Caki2 (cell line): ENCODE data around the gene OLIG1. TPM values are rescaled to one million over a fixed set of nuclear protein-coding genes. Genes with fewer than 3 reads are reported as not detected.

ENCODE experiments used
- DNase-seq: peaks from one replicate; pipeline ENCODE4 v3.0.0-alpha.2; 2015; ENCODE audit warnings: low read depth
- in situ Hi-C: cut with HindIII; loops from 2 replicates; pipeline ENCODE4 v1.10.0; 2016; ENCODE audit warnings: low sequenced_read_pairs, low pct_unique_long_range_greater_than_20kb, mixed read lengths
- total RNA-seq: library from RNA; depleted of rRNA; stranded (reverse); fragments of >200 nt; shearing (Covaris generic); gene quantifications from 2 replicates; pipeline ENCODE4 v1.2.3, GENCODE V29; 2014; ENCODE audit warnings: low replicate concordance

OLIG1 gene
- total RNA-seq, 1 experiment from 2014 or later, result 1.7 TPM

DNA sequence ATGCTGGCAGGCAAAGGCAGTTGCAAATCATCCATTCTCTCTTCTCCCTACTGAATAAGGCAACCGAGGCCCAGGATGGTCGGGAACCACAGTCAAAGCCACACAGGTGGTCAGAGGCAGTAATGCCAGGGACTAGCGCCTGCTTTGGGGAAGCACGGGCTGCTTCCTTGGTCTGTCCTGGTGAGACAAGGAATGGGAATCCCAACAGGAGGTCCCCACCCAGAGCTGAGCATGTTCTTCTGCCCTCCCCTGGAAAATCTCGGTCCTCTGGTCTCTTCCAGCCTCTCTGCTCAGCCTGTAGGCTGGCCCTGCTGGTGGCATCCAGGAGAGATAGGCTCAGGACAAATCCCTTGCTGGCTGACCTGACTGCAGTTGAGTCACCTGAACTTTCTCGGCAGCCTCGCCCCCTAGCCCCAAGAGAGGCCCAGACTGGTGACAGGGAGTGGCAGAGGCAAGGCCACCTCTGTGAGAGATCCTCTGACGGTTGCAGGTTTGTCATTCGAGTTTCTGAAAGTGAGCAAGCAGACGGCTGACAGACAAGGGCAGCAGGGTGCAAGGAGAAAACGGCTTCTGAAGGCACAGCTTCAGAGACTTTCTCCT, 5.8 kb downstream of the OLIG1 start:
- in situ Hi-C loops, result no loop called here

DNA sequence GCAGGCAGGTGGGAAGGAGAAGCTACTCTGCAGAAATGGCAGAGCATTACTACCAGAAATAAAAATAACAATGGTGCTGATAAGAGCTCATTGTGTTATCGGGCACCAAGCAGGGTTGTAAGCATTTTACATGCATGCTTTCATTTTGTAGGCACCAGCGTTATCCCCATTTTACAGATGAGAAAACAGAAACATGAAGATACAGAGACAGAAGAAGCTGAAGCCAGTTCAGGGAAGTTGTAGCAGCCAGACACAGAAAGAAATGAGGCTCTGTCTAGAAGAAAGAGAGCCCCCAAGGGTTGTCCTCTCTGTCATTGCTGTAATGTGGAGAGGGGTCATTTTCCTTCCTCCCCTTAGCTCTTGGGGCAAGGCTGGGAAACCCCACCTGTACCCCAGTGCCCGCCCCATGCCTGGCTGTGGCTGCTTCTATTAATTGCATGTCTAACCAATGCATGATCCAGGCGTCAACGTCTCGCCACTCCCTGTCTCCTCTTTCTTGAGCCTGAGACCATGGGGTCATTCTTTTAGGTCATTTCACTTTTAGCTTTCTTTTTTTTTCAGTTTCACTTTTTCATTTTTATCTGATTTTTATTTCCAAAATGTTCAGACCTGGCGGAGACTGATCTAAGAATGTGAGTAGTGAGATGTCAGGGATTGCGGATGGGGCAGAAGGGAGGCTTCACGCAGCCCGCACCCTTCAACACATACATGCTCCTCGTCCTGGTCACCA, 6.8 kb downstream of the OLIG1 start:
- in situ Hi-C loops, result no loop called here
- DNase-seq, result no peak

More for the DNA sequence above, 5.8 kb downstream of the OLIG1 start:
- no peak for DNase-seq

DNA sequence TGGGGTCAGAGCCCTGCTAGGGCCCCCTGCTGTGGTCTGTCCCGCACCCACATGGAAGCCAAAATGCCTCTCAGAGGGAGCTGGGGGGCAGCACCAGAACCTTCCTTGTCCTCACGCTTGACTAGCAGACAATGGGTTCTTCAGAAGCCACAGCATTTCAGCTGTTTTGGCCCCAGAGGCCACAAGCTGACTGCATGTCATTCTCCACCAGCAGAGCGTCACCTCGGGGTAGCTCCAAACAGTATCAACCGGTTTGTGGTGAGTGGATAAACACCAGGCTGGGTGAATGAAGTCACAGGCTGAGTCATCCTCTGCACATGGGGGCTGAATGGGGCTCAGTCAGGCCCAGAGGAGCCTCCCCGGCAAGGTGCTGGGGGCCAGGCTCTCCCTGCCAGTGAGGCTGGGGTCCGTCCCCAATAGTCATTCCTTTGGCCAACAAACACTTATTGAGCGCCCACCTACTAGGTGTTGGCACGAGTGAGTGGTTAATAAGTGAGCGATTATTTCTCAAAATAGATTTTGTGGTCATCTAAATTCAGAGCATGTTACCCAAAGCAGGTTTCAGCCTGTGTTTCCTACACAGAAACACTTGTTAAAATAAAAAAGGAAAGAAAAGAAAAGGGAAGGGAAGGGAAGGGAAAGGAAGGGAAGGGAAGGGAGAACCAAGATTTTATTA, 9.1 kb downstream of the OLIG1 start:
- peak; percentile 88 for DNase-seq
- in situ Hi-C loops, result no loop called here

DNA sequence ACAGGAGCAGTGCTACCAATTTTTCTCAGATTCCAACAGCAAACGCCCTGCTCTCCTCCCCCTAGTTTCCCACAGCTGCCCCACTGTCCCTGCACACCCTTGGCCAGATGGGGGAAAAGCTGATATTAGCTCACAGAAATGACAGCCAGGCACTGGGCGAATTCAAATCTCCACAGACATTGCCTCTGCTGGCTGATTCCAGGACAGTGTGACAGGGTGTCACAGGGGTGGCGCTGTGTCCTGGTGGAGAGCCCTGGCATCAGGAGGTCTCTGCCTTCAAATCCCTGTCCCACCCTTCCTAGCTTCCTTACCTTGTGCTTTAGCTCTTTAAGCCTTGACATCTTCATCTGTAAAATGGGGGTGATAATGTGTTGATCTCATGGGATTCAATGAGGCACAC, 10.4 kb downstream of the OLIG1 start:
- no peak for DNase-seq
- in situ Hi-C loops, result no loop called here

DNA sequence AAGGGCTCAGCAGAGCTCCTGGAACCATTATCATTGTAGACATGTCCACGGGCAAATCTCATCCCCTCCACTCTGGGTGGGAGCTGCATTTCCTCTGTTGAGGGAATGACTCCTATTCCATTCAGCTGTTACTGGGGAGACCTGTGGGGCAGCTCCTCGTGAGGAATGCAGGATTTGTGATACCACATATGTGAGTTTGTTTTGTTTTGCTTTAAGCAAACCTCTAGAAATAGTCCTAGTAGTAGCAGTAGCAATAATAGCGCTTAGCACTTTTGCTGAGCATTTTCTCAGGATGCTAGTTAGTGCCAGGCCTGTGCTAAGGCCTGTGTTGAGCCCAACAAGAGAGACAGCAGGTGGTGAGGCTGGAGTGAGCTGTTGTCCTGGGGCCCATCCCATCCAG, 10.8 kb downstream of the OLIG1 start:
- DNase-seq, result no peak
- in situ Hi-C loops, result no loop called here

DNA sequence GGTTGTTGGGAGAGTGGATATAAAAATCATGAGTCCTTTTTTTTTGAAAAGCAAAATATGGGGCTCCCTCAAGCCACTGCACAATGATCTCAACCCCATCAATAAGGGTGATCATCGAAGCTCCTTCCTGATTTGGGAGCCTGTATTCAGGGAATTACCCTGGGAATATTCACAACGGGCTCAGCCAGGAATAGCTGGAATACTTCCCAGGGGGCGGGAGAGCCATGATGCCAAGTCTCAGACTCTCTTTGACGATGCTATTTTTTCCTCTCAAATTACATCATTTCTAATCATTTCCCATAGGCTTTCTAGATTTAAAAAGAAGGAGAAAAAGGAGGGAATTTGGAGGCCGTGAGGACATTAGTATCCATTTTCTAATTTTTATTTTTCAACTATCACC, 18.4 kb downstream of the OLIG1 start:
- in situ Hi-C loops, result no loop called here
- DNase-seq, result no peak

DNA sequence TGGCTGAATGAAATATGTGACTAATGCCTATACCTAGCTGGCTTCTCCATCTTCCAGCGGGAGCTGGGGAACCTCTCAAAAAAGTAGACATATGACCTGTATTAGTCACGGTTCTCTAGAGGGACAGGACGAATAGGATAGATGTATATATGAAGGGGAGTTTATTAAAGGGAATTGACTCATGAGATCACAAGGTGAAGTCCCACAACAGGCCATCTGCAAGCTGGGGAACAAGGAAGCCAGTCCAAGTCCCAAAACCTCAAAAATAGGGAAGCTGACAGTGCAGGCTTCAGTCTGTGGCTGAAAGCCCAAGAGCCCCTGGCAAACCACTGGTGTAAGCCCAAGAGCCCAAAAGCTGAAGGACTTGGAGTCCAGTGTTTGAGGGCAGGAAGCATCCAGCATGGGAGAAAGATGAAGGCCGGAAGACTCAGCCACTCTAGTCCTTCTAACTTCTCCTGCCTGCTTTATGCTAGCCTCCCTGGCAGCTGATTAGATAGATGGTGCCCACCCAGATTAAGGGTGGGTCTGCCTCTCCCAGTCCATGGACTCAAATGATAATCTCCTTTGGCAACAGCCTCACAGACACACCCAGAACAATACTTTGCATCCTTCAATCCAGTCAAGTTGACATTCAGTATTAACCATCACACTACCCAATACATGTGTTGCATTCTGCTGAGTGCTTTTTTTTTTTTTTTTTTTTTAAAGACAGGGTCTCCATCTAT, 19.6 kb downstream of the OLIG1 start:
- in situ Hi-C loops, result no loop called here

DNA sequence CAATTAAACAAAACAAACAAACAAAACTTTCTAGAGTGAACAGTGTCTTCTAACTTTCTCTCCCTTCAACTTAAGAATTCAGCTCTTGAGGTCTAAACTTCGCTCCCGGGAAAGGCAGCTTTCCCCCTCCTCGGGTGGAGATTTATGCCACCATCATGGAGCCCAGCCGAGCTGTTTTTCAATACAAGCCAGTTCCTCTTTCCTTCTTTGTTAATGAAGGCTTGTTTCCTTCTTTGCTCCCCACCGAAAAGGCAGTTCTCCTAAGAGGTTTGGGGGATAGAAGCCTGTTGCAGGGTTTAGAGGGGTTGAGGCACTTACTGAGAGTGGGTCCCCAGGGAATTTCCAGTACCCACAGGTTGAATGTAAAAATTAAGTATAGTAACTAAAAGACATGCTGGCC, 26.5 kb downstream of the OLIG1 start:
- in situ Hi-C loops, result no loop called here
- no peak for DNase-seq

More for the DNA sequence above, 19.6 kb downstream of the OLIG1 start:
- DNase-seq, result no peak

DNA sequence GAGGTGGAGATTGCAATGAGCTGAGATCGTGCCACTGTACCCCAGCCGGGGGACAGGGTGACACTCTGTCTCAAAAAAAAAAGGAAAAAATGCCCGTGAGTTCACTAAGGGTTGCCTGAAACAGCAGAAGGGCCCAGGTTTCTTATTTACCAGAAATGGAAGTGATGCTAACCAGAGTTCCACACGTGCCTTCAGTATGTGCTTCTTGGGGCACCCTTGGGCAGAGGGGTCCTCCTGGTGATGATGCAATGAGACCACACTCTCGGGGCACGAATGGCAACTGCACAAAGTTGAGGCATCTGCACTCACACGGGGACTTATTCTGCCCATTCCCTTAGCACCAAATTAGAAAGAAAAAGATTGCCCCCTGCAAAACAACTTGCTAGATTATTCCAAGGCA, 29.2 kb downstream of the OLIG1 start:
- in situ Hi-C loops, result no loop called here
- DNase-seq, result no peak

DNA sequence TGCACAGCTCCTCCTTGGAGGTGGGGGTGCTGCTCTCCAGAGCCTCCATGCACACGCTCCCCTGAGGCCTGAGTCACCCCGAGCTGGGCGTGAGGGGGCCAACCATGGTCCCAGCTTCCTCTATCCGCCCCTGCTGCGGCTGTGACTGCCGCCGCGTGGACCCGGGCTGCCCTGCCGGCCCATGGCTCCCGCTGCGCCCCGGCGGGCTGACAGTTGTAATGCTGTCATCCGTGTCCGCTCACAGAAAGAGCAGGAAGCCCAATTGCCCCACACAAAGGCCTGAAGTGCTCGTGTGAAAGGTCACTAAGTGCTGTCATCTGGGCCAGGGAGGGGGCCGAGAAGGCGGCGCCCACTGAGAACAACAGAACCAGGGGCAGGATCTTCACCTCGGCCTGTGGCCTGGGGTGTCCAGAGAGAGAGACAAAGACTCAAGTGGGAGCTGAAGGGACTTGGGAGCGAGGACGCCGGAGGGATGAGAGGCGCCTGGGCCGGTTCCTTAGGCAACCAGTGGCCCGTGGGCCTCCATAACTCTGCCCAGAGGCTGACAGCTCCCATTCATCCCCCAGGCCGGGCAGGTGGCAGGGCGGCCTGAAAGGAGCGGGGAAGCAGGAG, 31.5 kb downstream of the OLIG1 start:
- in situ Hi-C loops, result no loop called here
- DNase-seq, result no peak

DNA sequence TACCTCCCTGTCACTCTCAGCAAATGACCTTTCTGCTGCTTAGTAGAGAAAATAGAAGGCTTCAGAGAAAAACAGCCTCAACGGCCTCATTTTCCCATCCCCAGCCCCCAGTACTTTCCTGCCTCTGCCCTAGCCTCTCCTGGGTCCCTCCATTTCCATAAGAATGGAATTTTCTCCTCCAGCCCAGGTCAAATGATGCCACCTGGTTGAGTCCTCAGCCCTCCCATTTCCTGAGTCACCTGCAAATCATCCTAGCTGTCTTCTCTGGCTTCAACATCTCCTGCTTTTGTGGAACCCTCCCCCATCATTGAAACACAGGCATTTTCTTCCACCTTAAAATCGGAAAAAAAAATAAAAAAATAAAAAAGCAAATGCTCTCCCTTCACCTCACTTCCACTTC, 35.1 kb downstream of the OLIG1 start:
- in situ Hi-C loops, result no loop called here
- DNase-seq, result no peak

DNA sequence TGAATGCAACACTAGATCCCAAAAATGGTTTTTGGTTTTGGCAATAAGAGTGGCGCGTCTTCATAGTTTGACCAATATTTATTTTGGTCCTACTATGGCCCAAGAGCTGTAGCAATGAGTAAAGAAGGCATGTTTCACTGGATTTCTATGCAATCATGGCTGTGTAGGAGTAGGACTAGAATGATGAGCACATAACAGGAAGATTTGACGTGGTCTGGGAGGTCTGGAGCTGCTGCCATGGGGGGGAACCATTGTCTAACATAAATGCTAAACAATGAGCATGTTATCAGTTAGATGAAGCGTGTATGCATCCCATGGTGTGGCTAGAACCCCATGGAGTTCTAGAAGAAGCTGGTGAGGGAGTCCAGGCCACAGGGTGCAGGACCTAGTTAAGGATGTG, 38.3 kb downstream of the OLIG1 start:
- in situ Hi-C loops, result no loop called here

DNA sequence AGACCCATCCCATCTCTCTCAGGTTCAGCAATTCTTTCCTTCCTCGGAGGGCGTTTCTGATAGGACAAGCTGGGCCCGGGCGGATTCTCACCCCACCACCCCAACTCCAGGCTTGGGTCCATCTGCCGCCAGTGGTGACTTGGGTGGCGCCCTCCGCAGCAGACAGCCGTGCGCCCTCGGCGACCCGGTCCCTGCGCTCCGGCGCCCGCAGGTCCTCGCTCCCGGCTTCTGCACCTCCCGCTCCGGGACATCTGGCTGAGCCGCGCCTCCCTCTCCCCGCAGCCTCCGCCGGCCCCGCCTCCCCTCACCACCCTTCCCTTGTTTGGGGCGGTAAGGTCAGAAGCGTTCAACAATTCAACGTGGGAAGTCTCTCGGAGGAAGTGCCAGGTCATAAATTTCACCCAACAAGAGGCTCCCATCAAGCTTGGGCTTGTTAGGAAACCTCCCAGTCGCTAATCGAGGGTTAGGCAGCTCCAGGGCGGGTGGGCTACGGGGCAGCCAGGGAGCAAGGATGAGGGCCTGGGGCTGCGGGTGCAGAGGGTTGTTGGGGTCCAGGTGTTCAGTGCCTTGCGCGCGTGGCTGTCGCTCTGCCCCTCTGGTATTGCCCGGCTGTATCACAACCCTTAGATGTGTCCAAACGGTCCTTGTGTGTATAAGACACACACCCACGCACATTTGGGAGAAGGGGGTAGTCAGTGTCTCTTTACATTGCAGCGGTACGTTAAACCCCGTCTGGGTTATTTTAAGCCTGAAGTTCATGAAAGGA, 39.8 kb downstream of the OLIG1 start:
- DNase-seq, result no peak
- in situ Hi-C loops, result no loop called here

More for the DNA sequence above, 38.3 kb downstream of the OLIG1 start:
- DNase-seq, result no peak

DNA sequence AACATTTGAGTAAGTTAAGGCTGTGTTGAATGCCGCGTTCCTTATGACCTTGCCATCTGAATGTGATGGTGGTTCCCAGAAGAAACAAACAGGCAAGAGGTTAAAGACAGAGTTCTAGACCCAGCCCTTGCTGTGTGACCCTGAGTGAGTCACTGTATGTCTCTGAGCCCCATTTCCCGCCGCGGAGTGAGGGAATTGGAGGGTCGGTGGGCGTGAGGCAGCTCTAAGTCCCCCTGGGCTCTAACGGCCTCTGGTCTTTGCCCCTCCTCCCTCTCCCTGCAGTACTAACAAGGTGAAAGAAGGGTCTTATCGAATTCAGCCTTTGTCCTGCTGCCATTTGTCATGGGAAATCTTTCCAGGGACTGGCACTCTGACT, 40.4 kb downstream of the OLIG1 start:
- DNase-seq, result no peak
- in situ Hi-C loops, result no loop called here

DNA sequence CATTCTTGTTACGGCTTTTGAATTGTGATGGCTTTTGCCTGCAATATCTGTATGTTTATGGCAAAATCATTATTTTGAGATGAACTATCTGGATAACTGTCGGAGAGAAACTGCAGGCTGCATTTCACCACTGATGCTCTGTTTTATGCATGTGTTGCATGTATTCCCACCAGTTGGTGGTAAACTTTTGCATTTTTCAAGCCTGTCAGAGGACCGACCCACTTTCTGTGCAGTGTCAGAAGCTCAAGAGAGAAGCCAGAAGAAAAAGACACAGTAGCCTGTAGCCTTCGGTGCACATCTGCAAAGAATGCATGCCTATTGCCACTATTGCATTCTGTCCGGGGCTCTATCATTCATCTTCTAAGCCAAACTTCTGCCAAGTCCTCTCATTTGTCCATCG, 41.6 kb downstream of the OLIG1 start:
- no peak for DNase-seq
- in situ Hi-C loops, result no loop called here

DNA sequence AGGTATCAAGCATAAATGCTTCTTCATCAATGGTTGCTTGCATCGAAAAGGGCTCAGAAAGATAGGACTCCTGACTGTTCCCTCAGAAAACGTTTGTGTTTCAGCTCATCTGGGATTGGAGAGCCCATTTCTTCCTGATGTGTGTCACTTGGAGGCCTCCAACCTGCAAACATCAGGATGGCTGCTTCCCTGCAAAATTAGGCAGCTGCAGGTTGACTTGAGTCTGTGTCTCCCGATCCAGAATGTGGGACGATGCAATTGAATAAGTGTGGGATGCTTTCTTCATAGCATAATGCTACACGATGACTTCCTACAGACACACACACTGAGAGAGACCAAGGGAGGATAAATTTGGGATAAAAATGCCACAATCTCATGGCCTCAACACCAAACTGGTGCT, 42.2 kb downstream of the OLIG1 start:
- in situ Hi-C loops, result no loop called here
- no peak for DNase-seq

DNA sequence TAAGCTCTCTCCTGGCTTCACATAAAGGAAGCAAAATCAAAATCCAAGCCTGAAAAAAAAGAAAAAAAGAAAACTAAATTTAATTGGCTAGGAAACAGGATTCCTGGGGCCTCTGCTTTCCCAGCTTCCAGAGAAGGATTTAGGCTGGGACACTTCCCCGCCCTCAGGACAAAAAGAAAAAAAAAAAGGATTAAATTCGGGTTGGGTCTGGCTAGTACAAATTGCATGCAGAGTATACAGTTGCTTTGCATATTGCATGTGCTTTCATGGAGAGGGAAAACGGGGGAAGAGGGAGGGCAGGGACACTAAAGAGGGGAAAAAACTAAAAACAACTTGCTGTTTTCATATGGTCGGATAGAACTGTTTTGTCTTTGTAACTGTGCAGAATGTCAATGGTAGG, 42.7 kb downstream of the OLIG1 start:
- in situ Hi-C loops, result no loop called here
- no peak for DNase-seq

DNA sequence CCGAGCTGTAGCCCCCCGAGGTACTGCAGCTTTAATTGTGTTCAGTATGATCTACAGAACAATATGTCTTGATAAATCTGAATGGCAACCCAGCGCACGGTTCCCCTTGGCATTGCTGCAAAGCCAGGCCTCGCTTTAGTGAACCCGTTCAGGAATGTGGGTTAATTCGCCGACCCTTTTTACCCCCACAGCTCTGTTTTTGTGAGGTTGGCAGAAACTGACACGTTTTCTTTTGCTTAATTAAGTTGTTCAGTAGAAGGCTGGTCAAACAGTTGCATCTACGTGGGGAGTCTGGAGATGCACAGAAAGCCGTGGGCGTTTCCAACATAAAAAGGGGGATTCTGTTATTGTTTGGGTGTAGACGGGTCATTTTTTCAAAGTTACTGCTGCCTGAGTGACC, 43.2 kb downstream of the OLIG1 start:
- in situ Hi-C loops, result no loop called here
- no peak for DNase-seq
